Left lung (tissue), 10 donors: Measurements from ENCODE around the gene CHCHD2. TPM values are rescaled to one million over a fixed set of nuclear protein-coding genes. Genes with fewer than 3 reads are reported as not detected.
"Not testable (repeated sequence)": the region's sequence is repeated elsewhere in the genome, so short reads cannot be mapped to it uniquely, and the experiment has no call there.

Experiments used
- ATAC-seq: fragments of 200-7000 bp; cut with Tn5 transposase; one replicate; pipeline ENCODE4 v1.9.1; 2020; ENCODE audit warnings: moderate library complexity
- DNase-seq, 4 donors: peaks; one replicate each; pipeline ENCODE4 v3.0.0-alpha.2; 2013 to 2020
- H3K27ac ChIP-seq, 2 donors: fragments of 200-600 bp; sonication (generic) in 1 of 2; one replicate each; pipeline versions ENCODE4 v1.5.0 to v1.8.0; 2020 to 2021
- H3K27me3 ChIP-seq, 2 donors: fragments of 200-600 bp; sonication (generic) in 1 of 2; one replicate each; pipeline versions ENCODE4 v1.5.0 to v1.8.0; 2020 to 2021
- H3K36me3 ChIP-seq, 2 donors: fragments of 200-600 bp; sonication (generic) in 1 of 2; one replicate each; pipeline versions ENCODE4 v1.5.0 to v1.8.0; 2020 to 2021
- H3K4me1 ChIP-seq, 2 donors: fragments of 200-600 bp; one replicate each; pipeline ENCODE4 v1.8.0; 2021
- H3K4me3 ChIP-seq, 2 donors: fragments of 200-600 bp; sonication (generic) in 1 of 2; one replicate each; pipeline versions ENCODE4 v1.5.0 to v1.8.0; 2020 to 2021; ENCODE audit warnings: mild to moderate bottlenecking in 1 of 2
- H3K9me3 ChIP-seq, 2 donors: fragments of 200-600 bp; sonication (generic) in 1 of 2; one replicate each; pipeline versions ENCODE4 v1.5.0 to v1.8.0; 2020 to 2021
- CTCF ChIP-seq, 2 donors: fragments of 200-600 bp; sonication (generic) in 1 of 2; IDR thresholded peaks; one replicate each; pipeline versions ENCODE4 v1.5.0 to v1.8.0; 2021; ENCODE audit warnings: antibody characterized with exemption in 2 of 2
- intact Hi-C, 2 donors: fragments of 100-400 bp; cut with DNase I; formaldehyde crosslinking; loops; one replicate each; pipeline versions ENCODE4 v1.11.2 to v1.14.2; 2022
- polyA plus RNA-seq, 6 donors: library from polyadenylated mRNA; unstranded; fragments of 120-200 nt; gene quantifications; one replicate each; pipeline ENCODE4 v1.2.1, GENCODE V29; 2013; ENCODE audit not compliant: insufficient read length in 6 of 6
- total RNA-seq, 2 donors: library from RNA; stranded (reverse); fragmentation: NEBNext Ultra II Directional; extraction: Animal tissue kit (Norgen Biotek cat#: 25700); gene quantifications; one replicate each; pipeline ENCODE4 v1.2.1, GENCODE V29; 2021
- donor health status: DM: no; HTN: yes; CAD: no.
- donor health status: DM: no; HTN: no; CAD: no.

Gene CHCHD2
- total and polyA plus RNA-seq, 8 donors, result 211 to 302 (median 238) TPM

GRCh38 chr7:56105508-56105907 is 768 bp downstream of the CHCHD2 start:
- Histone ChIP-seq H3K36me3 (peaks cover 0 to 43% of the 10 kb centered on the region in 2 donors), H3K9me3 (no peaks in the 10 kb centered on the region), H3K4me1 (peaks cover 14 to 26% of the 10 kb centered on the region in 2 donors), H3K27ac (peak overlapping the region; percentile 78 to 91), H3K4me3 (peak overlapping the region; percentile 75 to 93), H3K27me3 (peaks cover 0 to 8% of the 10 kb centered on the region in 2 donors)
- DNase-seq, result peak in 1 of 4 donors; percentile 47
- intact Hi-C loops, result no loop called here
- no peak for TF ChIP-seq CTCF (IDR thresholded peaks at IDR 0.05)
- ATAC-seq, result peak; percentile 57

GRCh38 chr7:56104138-56104537 is 2.1 kb downstream of the CHCHD2 start:
- H3K4me1 ChIP-seq, result peaks cover 14 to 26% of the 10 kb centered on the region in 2 donors
- intact Hi-C loops, H3K4me3 ChIP-seq, H3K27me3 ChIP-seq, H3K9me3 ChIP-seq, DNase-seq, H3K27ac ChIP-seq, ATAC-seq: not testable (repeated sequence)
- peaks cover 0 to 57% of the 10 kb centered on the region in 2 donors for H3K36me3 ChIP-seq

- Histone ChIP-seq H3K4me1 (peaks cover 4 to 12% of the 10 kb centered on the region in 2 donors), H3K27ac (no peak overlapping the region), H3K36me3 (peaks cover 0 to 77% of the 10 kb centered on the region in 2 donors), H3K27me3 (no peaks in the 10 kb centered on the region), H3K9me3 (no peaks in the 10 kb centered on the region), H3K4me3 (no peak overlapping the region)
- intact Hi-C loops, result no loop called here
- no peak for TF ChIP-seq CTCF (IDR thresholded peaks at IDR 0.05)
- DNase-seq (no peak), ATAC-seq (no peak)
Observed at GRCh38 chr7:56099653-56100052, 6.6 kb downstream of the CHCHD2 start.

GRCh38 chr7:56098187-56099008 is 7.9 kb downstream of the CHCHD2 start:
- H3K4me3 ChIP-seq, H3K27me3 ChIP-seq, H3K4me1 ChIP-seq, DNase-seq, H3K27ac ChIP-seq, H3K9me3 ChIP-seq, intact Hi-C loops, ATAC-seq: not testable (repeated sequence)
- peaks cover 0 to 64% of the 10 kb centered on the region in 2 donors for H3K36me3 ChIP-seq

- Histone ChIP-seq H3K36me3 (peaks cover 0 to 57% of the 10 kb centered on the region in 2 donors), H3K9me3 (no peaks in the 10 kb centered on the region), H3K27me3 (no peaks in the 10 kb centered on the region), H3K27ac (no peak overlapping the region), H3K4me1 (peaks cover 3 to 6% of the 10 kb centered on the region in 2 donors), H3K4me3 (no peak overlapping the region)
- ATAC-seq, result peak; percentile 33
- no peak for TF ChIP-seq CTCF (IDR thresholded peaks at IDR 0.05)
- no peak for DNase-seq
- intact Hi-C loops, result no loop called here
Observed at GRCh38 chr7:56097700-56098099, 8.6 kb downstream of the CHCHD2 start.

- DNase-seq, result peak; percentile 62 to 93 (median 82)
- TF ChIP-seq CTCF (IDR thresholded peaks at IDR 0.05), result peak; percentile 45 to 47
- Histone ChIP-seq H3K27me3 (no peaks in the 10 kb centered on the region), H3K4me3 (no peak within 1 kb of the TSS), H3K4me1 (peaks cover 7 to 8% of the 10 kb centered on the region in 2 donors), H3K36me3 (peaks cover 0 to 13% of the 10 kb centered on the region in 2 donors), H3K9me3 (no peaks in the 10 kb centered on the region), H3K27ac (no peak within 1 kb of the TSS)
- peak; percentile 97 for ATAC-seq
- intact Hi-C loops, result no loop called here
Observed at GRCh38 chr7:56092789-56093531, 13.3 kb downstream of the CHCHD2 start, which contains the start of gene PHKG1. Gene PHKG1, minus strand, starts transcription at chr7:56092952. Its CDS starts 4,011 bp downstream, at chr7:56088941.

GRCh38 chr7:56092388-56092787 is 13.9 kb downstream of the CHCHD2 start:
- H3K27ac ChIP-seq, H3K9me3 ChIP-seq, DNase-seq, H3K4me3 ChIP-seq, ATAC-seq, intact Hi-C loops, H3K4me1 ChIP-seq, H3K27me3 ChIP-seq: not testable (repeated sequence)
- peaks cover 0 to 14% of the 10 kb centered on the region in 2 donors for H3K36me3 ChIP-seq
